Hippocampal formation (tissue), 2 donors: ENCODE data around the gene PACS2.

Experiments
- DNase-seq, 2 donors: peaks; one replicate each; lab custom pipeline; 2025; lab: John Stamatoyannopoulos, UW

PACS2 gene

DNA sequence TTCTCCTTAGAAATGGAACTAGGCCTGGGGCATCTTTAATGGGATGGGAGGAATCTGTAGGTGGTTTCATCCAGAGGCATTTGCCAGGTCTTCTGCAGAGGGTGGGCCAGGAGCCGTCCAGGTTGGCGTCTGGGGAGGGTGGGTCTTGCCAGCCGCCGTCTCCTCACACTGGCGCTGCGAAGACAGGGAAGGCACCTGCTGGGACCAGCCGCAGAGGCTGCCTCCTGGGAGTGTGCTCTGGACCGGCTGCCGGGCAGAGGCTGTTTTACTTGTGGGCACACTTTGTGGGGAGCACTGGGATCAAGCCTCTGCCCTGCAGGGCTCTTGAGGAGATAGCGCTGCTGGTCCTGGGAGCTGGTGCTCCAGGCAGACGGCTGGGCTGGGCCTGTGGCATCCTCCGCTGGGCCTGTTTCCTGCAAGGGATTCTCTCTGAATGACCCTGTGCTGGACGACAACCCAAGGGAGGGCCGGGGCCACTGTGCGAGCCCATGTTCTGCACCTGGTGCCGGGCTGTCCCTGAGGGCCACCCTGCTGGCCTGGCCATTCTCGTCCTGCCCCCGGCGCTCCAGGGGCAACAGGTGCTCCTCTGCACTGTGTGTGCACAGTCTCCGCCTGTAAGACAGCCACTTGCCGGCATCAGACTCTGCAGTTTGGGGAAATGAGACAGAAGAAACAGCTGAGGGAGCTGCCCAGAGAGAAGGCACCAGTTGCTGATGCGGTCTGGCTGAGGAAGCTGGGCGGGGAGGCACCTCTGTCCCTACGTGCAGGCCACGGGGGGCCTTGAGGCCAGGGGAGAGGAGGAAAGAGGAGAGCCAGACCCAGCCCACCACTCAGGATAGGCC lies 73.8 kb downstream of the PACS2 start:
- no peak for DNase-seq

DNA sequence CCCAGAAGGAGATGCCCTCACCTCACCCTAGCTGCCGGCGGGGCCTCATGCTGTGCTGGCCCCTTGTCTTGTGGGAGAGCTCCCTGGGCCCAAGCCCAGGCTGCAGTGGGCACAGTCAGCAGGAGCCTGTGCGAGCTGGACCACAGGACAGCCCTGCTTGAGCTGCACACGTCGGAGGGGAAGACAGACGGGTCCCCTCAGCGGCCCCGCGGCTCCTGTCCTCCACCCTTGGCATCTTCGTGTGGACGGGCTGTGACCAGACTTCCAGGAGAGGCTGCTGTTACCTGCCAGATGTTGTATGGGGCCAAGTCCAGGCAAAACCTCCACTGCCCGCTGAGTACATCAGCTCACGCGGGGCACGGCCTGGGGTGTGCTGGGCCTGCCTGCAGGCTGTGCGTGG lies 74.4 kb downstream of the PACS2 start:
- DNase-seq: no peak

DNA sequence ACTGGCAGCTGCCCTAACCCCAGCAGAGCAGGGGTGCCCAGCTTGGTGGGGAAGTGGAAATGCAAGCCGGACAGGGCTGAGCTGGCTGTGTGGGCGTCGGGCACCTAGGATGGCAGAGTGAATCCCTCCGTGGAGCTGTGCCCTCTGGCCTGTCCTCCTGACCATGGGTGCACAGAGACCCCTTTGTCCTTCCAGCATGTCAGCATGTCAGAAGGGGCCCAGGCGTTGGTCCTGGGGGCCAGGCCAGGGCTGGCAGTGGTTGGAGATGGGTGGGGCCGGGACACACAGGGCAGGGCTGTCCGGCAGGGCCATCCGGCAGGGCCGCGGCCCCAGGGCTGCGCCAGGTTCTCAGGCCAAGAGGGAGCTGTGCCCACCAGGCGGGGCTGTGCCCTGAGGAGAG lies 75.0 kb downstream of the PACS2 start:
- no peak for DNase-seq

DNA sequence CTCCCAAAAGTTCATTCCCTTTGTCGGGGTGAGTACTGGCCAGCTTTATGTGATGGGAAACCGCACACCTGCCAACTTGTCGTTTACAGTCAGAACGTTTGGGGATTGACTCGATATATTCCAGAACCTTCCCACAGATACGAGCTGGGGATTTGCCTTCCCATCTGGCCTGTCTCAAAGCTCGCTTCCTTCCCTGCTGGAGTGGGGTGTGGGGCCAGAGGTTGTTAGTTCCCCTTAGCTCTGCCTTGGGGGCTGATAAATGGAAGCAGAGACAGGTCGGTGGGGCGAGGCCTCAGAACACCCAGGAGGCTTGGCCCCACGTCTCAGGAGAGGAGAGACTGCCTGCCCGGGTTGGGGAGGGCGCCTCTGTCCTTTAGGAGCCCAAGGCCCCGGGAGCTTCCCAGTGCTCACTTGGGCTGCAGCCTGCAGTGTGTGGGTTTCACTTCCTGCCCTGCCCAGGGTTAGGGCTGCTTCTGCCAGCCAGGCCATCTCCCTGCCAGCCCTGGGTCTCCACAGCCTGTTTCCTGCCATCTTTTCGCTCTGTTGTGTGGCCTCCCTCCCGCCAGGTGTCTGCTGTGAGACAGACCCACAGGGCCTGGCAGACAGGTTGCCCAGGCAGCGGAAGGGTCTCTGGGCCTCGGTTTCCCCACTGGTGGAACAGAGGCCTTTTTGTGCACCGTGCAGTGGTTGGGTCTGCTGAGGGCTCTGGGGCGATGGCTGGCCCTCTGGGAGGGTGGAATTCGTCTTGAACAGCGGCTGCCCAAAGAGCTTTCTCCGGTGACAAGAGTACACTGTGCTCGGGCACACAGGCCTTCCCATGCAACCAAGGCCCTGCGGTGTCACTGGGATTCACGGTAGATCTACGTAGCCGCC lies 75.7 kb downstream of the PACS2 start:
- peak; percentile 8 to 29 for DNase-seq

DNA sequence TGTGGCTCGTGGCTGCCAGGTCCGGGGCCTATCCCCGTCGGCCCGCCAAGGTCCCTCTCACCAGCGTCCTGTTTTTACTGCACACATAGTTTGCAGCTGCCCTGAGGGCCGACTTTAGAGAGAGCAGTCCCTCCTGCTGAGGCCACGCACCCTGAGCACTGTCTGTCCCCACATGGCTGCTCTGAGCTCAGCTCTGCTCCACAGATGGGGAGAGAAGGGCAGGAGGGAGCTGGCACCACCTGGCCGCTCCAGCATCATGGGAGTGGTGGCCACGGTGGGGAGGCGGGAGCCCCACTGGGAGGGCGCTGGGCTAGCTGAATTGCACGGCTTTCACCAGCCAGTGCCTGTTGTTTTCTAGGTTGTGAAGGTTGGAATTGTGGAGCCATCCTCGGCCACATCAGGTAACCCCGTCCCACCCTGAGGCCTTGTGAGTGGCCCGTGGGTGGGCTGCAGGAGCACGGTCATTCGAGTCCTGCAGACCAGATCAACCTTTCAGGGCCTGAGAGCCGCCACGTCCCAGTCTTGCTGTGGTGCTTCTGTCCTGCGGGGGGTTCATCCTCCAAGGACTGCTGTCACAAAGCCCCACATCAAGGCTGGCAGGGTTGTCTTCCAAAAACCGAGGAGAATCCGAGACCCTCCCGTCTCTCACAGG lies 76.4 kb downstream of the PACS2 start:
- no peak for DNase-seq

DNA sequence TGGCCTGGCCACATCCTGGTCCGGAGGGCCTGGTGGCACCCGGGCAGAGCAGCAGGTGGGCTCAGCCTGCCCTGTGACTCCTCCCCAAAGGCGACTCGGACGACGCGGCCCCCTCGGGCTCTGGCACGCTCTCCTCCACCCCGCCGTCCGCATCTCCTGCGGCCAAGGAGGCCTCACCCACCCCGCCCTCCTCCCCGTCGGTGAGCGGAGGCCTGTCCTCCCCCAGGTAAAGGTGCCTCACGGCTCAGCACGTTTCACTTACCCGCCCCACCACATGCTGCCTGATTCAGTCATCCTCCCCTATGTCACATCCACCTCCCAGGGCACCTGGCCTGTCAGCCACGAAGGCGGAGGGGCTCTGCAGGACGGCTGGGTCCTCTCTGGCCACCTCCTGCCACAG lies 77.0 kb downstream of the PACS2 start:
- no peak for DNase-seq

DNA sequence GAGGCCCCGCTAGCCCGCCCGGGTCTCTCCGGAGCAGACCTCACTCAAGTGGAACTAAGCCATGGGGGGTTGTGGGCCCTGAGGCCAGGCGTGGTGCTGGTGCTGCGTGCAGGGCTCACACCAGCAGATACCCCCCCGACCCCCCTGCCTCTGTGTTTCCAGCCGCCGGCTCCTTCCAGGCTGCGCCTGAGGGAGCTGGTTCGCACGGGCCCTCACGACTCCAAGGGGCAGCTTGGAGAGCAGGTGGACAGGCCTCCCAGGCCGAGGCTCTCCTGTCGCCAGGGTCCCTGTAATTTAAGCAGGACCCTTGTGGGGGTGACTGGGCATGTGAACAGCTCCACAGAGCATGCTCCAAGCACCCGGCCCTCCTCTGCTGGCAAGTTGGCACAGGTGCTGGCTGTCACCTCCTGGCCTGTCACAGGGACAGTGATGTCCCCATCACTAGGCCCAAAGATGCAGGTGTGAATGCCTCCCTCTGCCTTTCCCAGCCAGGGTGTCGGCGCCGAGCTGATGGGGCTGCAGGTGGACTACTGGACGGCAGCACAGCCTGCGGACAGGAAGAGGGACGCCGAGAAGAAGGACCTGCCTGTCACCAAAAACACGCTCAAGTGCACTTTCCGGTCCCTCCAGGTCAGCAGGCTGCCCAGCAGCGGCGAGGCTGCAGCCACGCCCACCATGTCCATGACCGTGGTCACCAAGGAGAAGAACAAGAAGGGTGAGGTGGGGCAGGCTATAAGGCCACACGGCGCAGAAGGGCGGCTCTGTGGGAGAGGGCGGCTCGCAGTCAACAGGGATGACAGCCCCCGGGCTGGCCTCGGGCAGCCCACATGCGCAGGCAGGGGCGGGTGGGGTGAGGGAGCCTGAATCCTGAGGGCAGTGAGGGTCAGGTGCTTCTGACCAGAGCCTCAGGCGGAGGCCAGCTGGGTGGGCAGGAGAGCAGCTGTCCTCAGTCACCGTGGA lies 77.9 kb downstream of the PACS2 start:
- DNase-seq: no peak

DNA sequence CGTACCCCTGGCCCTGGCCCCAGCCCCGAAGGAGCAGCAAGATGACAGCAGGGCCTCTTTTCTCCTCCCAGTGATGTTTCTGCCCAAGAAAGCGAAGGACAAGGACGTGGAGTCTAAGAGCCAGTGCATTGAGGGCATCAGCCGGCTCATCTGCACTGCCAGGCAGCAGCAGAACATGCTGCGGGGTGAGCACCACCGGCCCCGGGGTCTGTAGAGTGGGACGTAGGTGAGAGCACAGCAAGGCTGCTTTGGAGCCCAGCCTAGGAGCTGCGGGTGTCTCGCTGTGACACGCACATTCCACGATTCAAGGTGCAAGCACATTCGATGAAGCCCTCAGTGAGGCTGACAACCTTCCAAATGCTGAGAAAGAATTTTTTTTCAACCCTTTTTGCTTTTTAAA lies 78.6 kb downstream of the PACS2 start:
- no peak for DNase-seq

DNA sequence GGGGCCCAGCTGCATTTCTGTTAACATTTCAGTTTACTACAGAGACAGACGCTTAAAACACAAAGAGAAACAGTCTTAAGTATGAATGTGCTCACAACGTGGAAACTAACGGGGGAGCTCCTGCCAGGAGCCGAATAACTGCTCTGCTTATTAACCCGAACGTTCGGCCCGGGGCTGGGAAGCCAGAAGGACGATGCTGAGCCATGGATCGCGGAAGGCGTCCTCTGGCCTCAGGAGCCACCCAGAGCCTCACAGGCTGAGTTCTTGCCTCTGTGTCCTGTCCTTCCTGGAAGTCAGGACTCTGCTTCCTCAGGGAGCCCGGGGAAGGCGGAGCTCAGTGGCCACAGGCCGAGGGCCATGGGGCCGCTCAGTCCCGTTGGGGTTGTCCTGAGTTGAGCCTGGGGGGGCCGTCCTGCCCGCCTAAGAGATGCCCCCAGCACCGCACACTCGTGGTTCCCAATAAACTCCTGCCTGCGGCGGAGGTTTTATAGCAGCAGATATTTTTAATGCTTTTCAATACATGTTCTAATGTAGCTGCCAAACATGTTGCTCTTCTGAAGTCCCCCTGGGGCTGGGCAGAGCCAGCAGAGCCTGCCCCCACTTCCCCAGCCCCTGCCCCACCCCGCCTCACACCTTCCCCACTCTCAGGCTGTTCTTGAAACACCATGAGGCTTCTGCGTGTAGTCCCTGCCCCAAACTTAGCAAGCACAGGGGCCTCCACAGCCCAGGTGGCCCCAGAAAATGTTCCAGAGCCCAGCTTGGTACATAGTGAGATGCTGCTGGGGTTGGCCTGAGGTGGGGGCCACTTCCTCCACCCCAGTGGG lies 80.4 kb downstream of the PACS2 start:
- DNase-seq: no peak

DNA sequence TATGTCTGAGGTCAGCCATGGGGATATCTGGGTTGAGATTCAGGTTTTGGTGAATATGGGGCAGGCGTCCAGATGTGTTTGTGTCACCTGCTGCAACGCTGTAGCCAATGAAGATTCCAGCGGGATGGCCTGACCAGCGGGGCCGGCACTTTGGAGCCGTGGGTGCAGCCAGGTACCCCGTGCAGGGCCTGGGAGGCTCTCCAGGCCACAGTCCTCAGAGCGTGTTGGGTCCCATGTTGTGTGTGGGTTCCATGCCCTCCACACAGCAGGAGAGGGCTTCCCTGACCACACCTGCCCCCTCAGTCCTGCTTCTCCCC lies 80.9 kb downstream of the PACS2 start:
- no peak for DNase-seq

DNA sequence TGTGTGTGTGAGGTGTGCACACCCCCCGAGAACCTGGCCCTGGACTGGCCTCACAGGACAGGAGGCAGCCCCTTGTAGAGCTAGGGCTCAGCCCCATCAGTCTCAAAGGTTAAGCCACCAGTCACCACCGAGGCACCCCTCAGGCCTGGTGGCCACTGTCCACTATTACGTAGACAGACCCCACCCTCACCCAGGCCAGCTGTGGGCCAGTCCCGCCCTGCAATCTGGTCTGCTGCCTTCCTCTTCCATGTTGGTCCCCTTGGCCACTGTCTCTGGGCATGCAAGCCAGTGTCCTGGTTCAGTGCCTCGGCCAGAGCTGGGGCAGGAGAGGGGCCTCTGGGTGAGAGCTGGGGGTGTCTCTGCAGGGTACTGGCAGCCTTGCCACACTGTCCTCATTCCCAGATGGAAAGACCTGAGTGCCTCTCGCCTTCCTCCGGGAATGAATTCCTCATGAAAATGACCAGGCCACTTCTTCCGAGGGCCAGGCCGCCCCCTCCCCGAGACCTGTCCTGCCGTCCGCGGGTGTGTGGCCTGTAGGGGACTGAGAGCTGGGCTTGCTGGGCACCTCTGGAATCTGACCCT lies 82.9 kb downstream of the PACS2 start:
- DNase-seq: no peak

DNA sequence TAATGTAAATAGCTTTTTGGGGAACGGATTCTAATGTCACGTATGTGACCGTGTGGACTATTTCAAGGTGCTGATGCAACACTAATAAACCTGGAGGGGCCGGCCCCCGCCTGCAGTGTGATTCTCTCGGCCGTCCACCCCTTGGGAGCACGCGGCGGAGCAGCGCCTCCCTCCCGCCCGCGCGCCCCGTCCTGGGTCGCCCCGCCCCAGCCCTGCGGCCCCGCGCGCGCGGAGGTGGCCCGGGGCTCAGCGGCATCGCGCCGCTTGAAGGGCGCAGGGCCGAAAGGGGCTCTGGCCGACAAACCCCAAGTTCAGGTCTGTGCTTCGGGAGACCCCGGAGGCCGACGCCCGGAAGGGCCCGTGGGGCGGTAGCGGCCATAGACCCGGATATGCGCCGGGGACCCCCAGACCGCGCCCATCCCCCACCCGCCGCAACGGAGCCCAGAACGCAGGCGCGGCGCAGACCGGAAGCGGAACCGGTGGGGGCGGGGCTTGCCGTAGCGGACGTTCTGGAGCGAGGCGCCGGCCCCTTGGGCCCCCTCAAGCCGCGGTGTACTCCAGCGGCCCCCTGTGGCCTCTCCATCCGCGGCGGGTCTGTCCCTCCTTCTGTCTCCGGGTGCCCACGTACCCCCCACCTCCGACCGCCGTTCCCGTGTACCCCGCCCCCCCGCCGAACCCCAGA lies 83.6 kb downstream of the PACS2 start, which contains the start of gene TEX22:
TSS of gene TEX22 (plus strand) at position 495 of the 682 bp plus-strand sequence. CDS start 803 bp downstream, outside the sequence.
- DNase-seq: peak; percentile 53 to 79

DNA sequence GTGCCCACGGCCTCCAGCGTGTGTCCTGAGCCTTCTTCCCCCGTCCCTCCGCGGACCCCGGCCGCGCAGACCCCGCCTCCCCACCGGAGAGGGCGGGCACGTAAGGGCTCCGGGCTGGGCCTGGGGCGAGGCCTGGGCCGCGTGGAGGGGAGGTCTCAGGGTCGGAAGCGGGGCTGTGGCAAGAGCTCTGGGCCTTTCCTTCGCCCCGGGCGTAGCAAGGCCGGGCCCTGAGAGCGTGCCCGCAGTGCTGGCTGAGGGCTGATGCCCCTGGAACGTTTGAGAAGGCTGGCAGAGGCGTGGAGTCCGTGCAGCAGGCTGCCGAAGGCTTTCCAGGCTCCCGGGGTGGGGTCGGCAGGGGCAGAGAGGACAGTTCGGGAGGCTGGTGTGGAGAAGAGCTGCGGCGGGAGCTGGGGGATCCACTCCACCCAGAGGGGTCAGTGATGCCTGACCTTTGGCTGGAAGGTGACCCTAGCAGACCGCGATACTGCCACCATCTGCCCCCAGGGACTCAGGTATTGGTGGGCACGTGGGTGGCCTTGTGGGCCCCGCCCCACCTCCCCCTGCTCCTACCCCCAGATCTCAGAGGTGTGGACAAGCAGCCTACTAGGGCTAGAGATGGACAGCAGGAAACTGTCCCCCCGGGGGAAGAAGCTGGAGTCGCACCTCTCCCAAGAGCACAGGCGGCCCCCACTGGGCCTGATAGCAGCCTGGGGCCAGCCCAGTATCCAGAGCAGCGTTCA lies 84.3 kb downstream of the PACS2 start:
- no peak for DNase-seq

DNA sequence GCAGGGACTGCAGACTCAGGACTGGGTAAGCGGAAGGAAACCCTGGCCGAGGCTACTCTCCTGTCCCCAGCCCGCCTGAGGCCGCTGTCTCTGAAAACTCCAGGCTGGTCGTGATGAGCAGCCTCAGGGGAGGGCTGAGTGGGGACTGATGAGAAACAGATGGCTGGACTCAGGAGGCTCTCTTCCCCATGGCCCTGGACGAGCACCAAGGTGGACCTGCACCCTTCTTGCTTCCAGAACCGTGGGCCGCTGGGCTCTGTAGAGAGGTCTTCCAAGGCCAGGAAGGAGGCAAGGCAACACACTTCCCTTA lies 84.9 kb downstream of the PACS2 start:
- DNase-seq: no peak

DNA sequence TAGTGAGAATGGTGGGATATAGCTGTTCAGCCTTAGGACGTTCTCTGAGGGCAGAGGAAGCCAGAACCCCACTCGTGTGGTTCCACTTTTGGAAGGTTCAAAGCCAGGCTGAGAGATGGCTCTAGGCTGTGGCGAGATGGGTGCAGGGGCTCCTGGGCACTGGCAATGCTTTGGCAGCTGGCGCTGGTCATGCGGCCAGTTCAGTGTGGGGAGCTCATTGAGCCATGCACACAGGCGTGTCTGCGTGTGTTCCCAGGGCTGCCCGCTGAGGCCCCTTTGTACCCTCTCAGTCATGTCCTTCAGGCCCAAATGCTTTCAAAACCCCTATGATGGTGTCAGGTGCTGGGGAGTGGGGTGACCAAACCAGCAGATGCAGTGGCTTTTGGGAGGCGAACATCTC lies 85.5 kb downstream of the PACS2 start:
- DNase-seq: no peak

DNA sequence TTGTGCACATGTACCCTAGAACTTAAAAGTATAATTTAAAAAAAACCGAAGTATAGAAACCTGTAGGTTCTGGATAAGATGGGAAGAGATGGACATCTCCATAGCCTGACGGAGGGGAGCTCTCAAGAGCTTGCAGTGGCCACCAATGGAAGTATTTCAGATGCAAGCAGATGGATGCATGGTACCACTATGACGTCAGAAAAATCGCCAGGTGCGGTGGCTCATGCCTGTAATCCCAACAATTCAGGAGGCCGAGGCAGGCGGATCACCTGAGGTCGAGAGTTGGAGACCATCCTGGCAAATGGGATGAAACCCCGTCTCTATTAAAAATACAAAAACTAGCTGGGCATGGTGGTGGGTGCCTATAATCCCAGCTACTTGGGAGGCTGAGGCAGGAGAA lies 87.2 kb downstream of the PACS2 start:
- DNase-seq: no peak

DNA sequence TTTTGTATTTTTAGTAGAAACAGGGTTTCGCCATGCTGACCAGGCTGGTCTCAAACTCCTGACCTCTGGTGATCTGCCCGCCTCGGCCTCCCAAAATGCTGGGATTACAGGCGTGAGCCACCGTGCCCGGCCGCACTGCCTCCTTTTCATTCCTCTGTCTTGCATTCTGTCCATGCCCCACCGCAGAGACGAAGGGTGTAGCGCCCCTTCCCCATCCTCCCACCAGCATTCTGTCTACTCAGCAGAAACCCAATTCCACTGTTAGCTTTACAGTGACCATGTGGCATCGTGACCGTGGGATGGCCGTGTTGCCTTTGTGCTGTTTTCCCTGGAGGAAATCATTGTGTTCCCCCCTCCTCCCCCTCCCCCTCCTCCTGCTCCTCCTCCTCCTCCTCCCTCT lies 94.0 kb downstream of the PACS2 start:
- no peak for DNase-seq

DNA sequence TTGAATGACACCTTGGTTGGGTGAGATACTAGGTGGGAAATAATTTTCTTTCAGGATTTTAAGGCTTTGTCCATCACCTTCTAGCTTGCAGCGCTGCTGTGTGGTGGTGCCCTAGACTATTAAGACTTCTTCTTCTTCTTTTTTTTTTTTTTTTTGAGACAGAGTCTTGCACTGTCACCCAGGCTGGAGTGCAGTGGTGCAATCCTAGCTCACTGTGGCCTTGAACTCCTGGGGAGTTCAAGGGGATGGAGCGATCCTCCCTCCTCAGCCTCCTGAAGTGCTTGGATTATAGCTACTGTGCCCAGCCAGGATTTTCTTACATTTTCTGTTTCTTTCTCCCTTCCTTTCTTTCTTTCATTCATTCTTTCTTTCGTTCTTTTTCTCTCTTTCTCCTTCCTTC lies 94.8 kb downstream of the PACS2 start:
- DNase-seq: no peak

DNA sequence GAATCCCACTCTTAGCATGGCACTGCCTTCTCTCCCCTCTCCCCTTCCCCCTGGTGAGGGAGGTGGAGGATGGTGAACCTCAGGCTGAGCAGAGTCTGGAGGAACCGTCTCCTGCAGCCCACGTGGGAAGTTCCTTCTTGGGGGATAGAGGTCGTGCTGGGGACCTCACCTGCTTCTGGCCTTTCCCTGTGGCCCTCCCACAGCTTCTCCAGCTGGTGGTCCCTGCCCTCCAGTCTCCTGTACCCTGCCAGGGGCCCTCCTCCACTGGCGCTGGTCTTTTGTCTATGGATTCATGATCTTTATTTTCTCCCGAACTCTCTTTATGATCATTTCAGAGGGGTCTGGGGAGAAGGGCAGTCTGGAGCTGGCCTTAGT lies 96.1 kb downstream of the PACS2 start:
- no peak for DNase-seq
